ENCODE measurements around the gene CSTB.

DNA sequence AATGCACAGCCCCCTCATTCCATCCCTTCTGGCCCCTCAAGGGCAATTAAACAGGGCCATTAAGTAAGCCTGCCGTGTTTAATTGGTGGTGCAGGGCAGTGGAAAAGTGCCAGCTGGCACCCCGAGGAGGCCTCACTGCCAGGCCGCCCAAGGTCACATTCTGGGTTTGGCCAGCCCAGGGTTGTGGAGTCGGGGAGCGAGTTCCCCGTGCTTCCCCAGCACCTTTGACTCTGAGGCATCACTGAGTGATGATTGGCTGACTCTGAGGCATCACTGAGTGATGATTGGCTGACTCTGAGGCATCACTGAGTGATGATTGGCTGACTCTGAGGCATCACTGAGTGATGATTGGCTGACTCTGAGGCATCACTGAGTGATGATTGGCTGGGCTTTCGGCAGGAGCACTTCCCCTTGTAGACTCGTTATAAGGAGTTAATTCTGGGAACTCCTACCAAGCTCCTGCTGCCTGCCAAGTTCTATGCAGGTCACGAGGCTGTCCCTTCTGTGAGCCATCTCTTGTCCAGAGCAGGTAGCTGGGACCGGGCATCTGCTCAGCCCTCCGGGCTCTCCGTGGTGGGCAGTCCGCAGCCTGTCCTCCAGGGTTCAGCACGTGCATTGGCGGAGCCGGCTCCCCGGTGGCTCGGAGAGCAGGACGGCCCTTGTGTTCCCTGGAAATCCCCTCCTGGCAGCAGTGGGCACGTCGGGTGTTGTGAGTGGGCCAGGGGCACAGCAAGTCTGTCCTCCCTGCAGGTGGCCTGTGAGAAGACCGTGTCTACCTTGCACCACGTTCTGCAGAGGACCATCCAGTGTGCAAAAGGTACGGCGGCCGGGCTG is 20.9 kb downstream of the CSTB start:
- TF ChIP-seq POLR2AphosphoS5 (IDR thresholded peaks at IDR 0.05; ENCODE audit: low read depth, low read length) (no peak), SIN3A (IDR thresholded peaks at IDR 0.05; ENCODE audit: borderline replicate concordance, insufficient read depth, low read length) (no peak), TAF1 (IDR thresholded peaks at IDR 0.05; ENCODE audit: borderline replicate concordance, insufficient read depth, low read length) (no peak)
- TF ChIP-seq, protein P1, sequence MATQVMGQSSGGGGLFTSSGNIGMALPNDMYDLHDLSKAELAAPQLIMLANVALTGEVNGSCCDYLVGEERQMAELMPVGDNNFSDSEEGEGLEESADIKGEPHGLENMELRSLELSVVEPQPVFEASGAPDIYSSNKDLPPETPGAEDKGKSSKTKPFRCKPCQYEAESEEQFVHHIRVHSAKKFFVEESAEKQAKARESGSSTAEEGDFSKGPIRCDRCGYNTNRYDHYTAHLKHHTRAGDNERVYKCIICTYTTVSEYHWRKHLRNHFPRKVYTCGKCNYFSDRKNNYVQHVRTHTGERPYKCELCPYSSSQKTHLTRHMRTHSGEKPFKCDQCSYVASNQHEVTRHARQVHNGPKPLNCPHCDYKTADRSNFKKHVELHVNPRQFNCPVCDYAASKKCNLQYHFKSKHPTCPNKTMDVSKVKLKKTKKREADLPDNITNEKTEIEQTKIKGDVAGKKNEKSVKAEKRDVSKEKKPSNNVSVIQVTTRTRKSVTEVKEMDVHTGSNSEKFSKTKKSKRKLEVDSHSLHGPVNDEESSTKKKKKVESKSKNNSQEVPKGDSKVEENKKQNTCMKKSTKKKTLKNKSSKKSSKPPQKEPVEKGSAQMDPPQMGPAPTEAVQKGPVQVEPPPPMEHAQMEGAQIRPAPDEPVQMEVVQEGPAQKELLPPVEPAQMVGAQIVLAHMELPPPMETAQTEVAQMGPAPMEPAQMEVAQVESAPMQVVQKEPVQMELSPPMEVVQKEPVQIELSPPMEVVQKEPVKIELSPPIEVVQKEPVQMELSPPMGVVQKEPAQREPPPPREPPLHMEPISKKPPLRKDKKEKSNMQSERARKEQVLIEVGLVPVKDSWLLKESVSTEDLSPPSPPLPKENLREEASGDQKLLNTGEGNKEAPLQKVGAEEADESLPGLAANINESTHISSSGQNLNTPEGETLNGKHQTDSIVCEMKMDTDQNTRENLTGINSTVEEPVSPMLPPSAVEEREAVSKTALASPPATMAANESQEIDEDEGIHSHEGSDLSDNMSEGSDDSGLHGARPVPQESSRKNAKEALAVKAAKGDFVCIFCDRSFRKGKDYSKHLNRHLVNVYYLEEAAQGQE (IDR thresholded peaks at IDR 0.05; ENCODE audit: insufficient read depth in 1 of 2, low read depth in 2 of 2, low read length in 2 of 2), result no peak
